IPS-18c (cell line): Measurements from ENCODE around the gene GRK4.
A peak's percentile ranks its signal among the peaks of the same experiment; 100 is the strongest.
"Not testable (repeated sequence)": the region's sequence is repeated elsewhere in the genome, so short reads cannot be mapped to it uniquely, and the experiment has no call there.

Experiments used
- H3K4me3 ChIP-seq: 2 replicates; pipeline ENCODE4 v1.7.0; 2013; ENCODE audit warnings: low read depth, mild to moderate bottlenecking, low read length, moderate library complexity; ENCODE audit not compliant: insufficient read depth
- H3K9me3 ChIP-seq: one replicate; pipeline ENCODE4 v1.6.1; 2013; ENCODE audit warnings: mild to moderate bottlenecking, low read length, moderate library complexity; ENCODE audit not compliant: control insufficient read depth, insufficient read depth

The GRK4 gene

GRCh38 chr4:2947926-2948325, 15.4 kb upstream of the GRK4 start:
- Histone ChIP-seq H3K4me3 (no peak overlapping the region), H3K9me3 (no peaks in the 10 kb centered on the region)

GRCh38 chr4:2948895-2949781, 14.2 kb upstream of the GRK4 start:
- Histone ChIP-seq H3K4me3 (no peak overlapping the region), H3K9me3 (no peaks in the 10 kb centered on the region)

GRCh38 chr4:2949782-2950125, 13.6 kb upstream of the GRK4 start:
- Histone ChIP-seq H3K4me3 (no peak overlapping the region), H3K9me3 (peaks cover under 1% of the 10 kb centered on the region)

- Histone ChIP-seq H3K4me3 (no peak overlapping the region), H3K9me3 (peaks cover 3% of the 10 kb centered on the region)
These were observed 13.0 kb upstream of the GRK4 start for GRCh38 chr4:2950221-2950989.

- H3K9me3 ChIP-seq: peaks cover 8% of the 10 kb centered on the region
- no peak overlapping the region for H3K4me3 ChIP-seq
These were observed 9.9 kb upstream of the GRK4 start for GRCh38 chr4:2953496-2953895.

- Histone ChIP-seq H3K9me3 (peaks cover 8% of the 10 kb centered on the region), H3K4me3 (no peak overlapping the region)
These were observed 8.8 kb upstream of the GRK4 start for GRCh38 chr4:2954358-2955185.

- H3K9me3 ChIP-seq, H3K4me3 ChIP-seq: not testable (repeated sequence)
These were observed 8.0 kb upstream of the GRK4 start for GRCh38 chr4:2955186-2956044.

GRCh38 chr4:2958446-2958845, 4.9 kb upstream of the GRK4 start:
- Histone ChIP-seq H3K9me3 (peaks cover 9% of the 10 kb centered on the region), H3K4me3 (no peak overlapping the region)

GRCh38 chr4:2960450-2960849, 2.9 kb upstream of the GRK4 start:
- not testable (repeated sequence) for H3K9me3 ChIP-seq, H3K4me3 ChIP-seq

GRCh38 chr4:2961421-2961810, 2.0 kb upstream of the GRK4 start:
- no peak overlapping the region; the same call in 1 of the 2 replicates for H3K4me3 ChIP-seq

GRCh38 chr4:2961811-2962441, 1.4 kb upstream of the GRK4 start:
- Histone ChIP-seq H3K9me3 (peaks cover 6% of the 10 kb centered on the region), H3K4me3 (peak overlapping the region; percentile 84)

More at GRCh38 chr4:2961421-2961810, 2.0 kb upstream of the GRK4 start:
- H3K9me3 ChIP-seq: peaks cover 6% of the 10 kb centered on the region

GRCh38 chr4:2962614-2963174, 677 bp upstream of the GRK4 start:
- peak overlapping the region; percentile 84 for H3K4me3 ChIP-seq
- H3K9me3 ChIP-seq: peaks cover 4% of the 10 kb centered on the region

- peaks cover 4% of the 10 kb centered on the region for H3K9me3 ChIP-seq
- peak overlapping the region; percentile 84 for H3K4me3 ChIP-seq
These were observed 648 bp downstream of the GRK4 start for GRCh38 chr4:2963966-2964471.

- Histone ChIP-seq H3K9me3 (peaks cover 4% of the 10 kb centered on the region), H3K4me3 (no peak overlapping the region)
These were observed 1.4 kb downstream of the GRK4 start for GRCh38 chr4:2964706-2965258.

GRCh38 chr4:2965262-2965661, 1.9 kb downstream of the GRK4 start:
- no peak overlapping the region for H3K4me3 ChIP-seq
- H3K9me3 ChIP-seq: peaks cover 4% of the 10 kb centered on the region

GRCh38 chr4:2968381-2968780, 5.0 kb downstream of the GRK4 start:
- H3K4me3 ChIP-seq: no peak overlapping the region
- H3K9me3 ChIP-seq: peaks cover 4% of the 10 kb centered on the region
